Activated T-cell treated with anti-CD3 and anti-CD28 coated beads for 1 hour (primary cell): ENCODE results near the gene NHSL2.
A peak's percentile ranks its signal among the peaks of the same experiment; 100 is the strongest.
"Not testable (repeated sequence)": the region's sequence is repeated elsewhere in the genome, so short reads cannot be mapped to it uniquely, and the experiment has no call there.

ENCODE experiments used
- DNase-seq: peaks from one replicate; pipeline ENCODE4 v3.0.0-alpha.2; 2020; ENCODE audit warnings: low read depth

The NHSL2 gene

GRCh38 chrX:72131317-72132294 is 221.0 kb downstream of the NHSL2 start, which contains the start of gene RTL5:
Gene RTL5 (minus strand): TSS chrX:72131915.
- DNase-seq: peak; percentile 15

DNA sequence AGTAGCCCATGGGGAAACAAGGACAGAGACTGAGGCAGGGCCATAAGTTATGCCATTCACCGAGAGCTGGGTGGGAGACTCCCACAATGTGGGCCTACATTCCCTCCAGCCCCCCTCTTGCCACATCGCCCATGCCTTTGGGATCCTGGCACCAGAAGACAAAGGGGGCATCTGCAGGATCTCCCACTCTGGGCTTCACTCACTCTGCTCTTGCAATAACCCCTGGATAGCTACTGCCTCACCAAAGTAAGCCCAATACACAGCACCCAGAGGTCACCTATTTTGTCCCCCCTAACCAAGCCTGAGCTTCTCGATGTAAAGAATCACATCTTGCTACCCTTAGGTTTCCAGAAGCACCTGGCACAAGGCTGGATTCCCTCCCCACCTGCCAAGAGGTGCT is 221.8 kb downstream of the NHSL2 start:
- no peak for DNase-seq

DNA sequence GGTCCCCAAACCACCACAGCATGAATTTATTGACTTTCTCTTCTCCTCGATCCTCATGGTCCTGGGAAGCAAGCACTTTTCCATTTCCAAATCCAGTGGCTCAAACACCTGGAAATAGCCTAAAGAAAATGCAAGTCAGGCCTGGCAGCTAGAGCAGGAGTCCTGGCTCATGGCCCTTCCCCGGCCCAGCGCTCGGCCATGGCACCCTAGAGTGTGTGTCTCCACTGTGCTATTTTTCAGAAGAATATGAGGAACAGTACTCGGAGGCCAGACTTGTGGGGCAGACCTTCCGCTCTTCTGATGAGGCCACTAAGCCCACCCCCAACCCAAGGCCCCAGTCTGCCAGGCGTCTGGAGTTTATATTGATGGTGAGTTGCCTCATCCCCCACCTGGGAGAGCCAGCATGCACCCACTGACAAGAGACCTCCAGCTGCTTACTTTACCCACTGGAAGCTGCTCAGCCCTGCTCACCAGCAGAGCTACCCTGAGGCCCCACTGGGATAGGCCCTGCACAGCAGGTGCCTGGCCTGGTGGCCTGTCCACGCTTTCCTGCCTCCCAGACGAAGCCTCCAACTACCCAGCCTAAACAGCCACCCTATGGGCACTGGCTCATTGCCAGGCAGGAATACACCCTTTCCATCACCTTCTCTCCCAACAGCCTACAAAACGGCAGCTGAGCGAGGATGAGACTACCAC is 223.4 kb downstream of the NHSL2 start:
- DNase-seq: no peak

- no peak for DNase-seq
These were observed 227.3 kb downstream of the NHSL2 start for GRCh38 chrX:72137846-72138495.

- no peak for DNase-seq
These were observed 228.9 kb downstream of the NHSL2 start for GRCh38 chrX:72139538-72139937.

- DNase-seq: no peak
These were observed 230.8 kb downstream of the NHSL2 start for GRCh38 chrX:72141372-72142004.

DNA sequence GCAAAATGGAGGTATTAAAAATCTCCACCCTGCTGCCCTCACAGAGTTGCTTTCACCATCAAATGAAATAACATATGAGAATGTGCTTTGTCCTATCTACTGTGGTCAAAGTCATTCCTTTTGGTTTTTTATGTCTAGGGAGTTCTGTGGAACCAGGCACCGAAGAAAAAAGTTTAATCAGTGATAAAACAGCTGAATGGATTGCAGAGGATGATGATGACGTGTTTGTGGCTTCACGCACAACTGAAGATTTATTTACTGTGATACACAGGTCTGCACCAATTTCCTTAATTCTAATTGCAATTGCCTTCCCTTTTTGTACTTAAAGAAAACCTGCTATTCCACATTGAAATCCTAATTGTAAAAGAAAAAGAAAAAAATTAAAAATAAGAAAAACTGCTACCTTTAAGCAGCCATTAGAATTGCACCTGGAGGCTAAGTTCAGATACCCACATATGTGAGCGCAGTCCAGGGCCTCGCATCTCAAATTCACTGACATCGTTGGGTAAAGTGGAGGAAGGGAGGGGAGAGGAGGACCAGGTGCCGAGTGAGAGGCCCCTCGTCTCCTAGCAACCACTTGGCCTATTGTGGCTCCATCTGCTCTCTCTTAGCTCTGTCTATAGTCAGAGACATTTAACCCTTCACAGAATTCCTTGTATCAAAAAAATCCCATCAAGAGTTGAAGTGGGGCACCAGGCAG is 231.6 kb downstream of the NHSL2 start:
- no peak for DNase-seq

DNA sequence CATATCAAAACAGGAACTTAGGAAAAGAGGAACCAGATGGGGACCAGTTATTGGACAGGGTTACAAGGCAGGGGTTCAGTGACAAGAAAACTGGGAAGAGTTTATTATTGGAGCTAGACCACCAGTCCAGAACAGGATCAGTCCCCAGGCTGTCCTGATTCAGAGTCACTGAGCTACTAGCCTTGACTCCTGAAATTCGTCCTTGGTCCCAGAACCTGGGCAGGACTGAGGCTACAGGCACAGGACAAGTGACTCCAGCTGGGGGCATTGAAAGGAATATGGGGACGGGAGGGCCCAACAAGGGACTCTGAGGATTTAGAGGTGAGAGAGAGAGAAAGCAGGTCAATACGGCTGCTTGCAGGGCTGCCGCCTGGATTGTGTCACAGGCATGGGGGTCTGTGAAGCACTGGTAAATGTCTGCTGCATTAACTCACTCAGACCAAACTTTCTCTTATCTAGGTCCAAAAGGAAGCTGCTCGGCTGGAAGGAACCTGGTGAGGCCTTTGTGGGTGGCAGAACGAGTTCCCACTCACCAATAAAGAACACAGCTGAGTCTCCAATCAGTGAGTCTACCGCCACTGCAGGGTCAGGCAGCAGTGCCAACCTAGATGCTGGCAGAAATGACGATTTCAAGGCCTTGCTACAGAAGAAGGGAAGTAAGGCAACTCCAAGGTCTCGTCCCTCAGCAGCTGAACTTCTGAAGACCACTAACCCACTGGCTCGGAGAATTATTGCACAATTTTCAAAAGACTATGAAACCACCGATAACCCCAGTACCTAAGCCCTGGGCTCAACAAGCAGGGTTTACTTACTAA is 232.4 kb downstream of the NHSL2 start:
- DNase-seq: no peak

DNA sequence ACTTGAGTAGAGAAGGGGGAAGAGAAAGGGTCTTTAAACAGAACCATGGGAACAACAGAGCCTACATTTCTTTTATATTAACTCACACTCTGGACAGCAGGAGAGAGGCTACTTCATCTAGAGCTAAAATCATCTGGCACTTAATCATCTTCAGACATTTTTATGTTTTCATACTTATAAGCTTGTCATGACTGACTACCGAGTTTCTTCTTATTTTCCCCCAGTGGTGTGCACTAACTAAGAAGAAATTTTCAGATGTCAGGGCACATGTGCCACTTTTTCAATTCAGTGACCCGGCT is 232.9 kb downstream of the NHSL2 start:
- no peak for DNase-seq

- no peak for DNase-seq
These were observed 234.5 kb downstream of the NHSL2 start for GRCh38 chrX:72145181-72145580.

- no peak for DNase-seq
These were observed 235.9 kb downstream of the NHSL2 start for GRCh38 chrX:72146527-72146926.

DNA sequence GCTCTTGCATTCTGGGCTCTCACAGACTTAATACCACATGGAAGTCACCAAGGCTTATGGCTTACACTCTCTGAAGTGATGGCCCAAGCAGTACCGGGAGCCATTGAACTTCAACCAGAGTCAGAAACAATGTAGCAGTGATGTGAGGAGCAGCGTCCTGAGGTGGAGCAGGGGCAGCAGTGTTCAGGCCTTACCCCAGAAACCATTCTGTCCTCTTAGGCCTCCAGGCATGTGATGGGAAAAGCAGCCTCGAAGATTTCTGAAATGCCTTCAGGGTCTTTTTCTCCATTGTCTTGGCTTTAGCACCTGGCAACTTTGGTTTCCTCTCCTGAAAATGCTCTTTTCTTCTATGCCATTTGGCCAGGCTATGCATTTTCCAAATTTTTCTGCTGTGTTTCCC is 248.1 kb downstream of the NHSL2 start:
- DNase-seq: no peak

DNA sequence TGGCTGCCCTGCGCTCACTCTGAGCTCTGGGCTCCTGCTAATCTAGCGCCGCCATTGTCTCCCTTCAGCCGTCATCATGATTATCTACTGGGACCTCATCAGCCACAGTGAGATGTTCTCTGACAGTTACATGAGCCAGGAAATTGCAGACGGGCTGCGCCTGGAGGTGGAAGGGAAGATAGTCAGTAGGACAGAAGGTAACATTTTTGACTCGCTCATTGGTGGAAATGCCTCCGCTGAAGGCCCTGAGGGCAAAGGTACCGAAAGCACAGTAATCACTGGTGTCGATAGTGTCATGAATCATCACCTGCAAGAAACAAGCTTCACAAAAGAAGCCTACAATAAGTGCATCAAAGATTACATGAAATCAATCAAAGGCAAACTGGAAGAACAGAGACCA is 249.1 kb downstream of the NHSL2 start:
- DNase-seq: no peak

DNA sequence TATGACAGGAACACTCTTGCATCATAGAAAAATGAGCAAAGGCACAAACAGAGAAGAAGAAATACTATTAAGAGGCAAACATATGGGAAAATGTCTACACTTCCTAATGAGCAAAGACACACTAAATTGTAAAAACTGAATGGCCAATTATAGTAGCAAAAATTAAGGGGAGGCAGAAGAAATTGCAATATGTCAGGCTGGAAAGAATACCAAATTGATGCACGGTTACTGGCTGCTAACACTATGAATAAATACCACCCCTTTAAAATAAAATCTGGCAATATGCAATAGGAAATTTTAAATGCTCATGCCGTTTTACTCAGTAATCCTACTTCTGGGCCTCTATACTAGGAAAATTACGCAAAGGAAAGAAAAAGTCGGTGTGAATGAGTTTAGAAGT is 254.9 kb downstream of the NHSL2 start:
- DNase-seq: no peak

DNA sequence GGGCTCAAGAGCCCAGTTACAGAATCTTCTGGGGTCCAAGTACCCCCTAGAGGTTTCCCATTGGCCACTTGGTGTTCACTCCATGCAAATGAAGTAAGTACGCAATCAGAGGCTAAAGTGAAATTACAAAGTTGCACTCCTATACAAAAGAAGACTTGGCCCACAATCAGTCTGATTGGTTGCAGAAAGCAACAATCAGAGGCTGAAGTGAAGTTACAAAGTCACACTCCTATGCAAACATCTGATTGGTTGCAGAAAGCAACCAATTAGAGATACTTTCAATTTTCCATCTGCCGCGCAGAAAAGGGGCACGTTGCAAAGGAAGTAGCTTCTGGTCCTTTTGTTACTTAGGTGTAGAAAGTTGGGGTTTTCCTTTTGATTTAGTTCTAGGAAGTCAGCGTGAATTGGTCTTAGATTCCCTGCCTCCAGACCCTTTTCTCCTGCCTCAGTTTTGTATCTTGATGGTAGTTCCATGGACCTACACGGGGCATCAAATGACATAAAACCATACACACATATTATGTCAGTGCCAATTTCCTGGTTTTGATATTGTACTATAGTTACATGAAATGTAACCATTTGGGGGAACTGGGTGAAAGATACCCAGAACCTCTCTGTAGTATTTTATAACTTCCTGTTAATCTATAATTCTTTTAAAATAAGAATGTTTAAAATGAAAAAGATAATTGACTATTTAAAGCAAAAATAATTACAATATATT is 258.5 kb downstream of the NHSL2 start:
- no peak for DNase-seq

DNA sequence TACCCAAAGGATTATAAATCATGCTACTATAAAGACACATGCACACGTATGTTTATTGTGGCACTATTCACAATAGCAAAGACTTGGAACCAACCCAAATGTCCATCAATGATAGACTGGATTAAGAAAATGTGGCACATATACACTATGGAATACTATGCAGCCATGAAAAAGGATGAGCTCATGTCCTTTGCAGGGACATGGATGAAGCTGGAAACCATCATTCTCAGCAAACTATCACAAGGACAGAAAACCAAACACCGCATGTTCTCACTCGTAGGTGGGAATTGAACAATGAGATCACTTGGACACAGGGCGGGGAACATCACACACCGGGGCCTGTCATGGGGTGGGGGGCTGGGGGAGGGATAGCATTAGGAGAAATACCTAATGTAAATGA is 265.6 kb downstream of the NHSL2 start:
- not testable (repeated sequence) for DNase-seq

GRCh38 chrX:72176981-72177380 is 266.3 kb downstream of the NHSL2 start:
- DNase-seq: no peak

GRCh38 chrX:72180539-72180938 is 269.9 kb downstream of the NHSL2 start:
- no peak for DNase-seq

DNA sequence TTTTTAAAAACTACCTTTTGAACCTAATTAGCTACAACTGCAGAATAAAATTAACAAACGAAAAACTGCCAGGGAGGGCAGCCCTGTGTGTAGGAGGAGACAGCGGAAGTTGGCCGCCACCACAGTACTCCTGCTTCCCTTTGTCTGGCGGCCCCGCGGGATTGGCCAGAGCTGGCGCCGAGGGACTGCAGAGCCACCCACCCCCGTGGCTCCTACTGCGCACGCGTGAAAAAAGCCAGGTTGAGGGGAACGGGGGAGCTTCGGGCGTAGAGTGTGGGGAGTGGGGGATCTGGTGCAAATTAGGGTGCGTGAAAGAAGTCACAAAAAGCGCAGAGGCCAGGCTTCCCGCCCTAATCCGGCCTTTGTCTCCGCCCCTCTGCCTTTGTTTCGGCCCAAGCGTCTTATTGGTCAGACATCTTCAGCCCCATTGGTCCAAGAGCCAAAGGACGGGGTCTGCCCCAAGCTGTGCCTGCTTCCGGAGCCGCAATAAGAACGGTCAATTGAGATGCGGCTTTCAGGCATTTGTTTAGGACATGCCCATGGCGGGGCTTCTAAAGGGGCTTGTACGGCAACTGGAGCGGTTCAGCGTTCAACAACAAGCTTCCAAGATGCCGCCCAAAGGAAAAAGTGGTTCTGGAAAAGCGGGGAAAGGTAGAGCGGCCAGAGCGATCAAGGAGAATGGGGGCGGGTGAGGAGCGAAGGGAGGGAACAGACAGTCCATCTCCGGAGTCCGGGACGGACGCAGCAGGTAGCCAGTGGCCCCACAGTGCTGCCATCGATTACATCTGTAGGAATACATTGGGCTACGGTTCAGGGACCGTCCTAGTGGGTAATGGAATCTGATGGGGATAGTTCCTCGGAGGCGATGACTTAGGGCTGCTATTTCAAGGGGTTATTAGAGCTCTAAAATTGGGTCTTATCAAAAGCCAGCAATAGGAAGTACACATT is 270.8 kb downstream of the NHSL2 start, which contains the start of gene PIN4:
Gene PIN4, plus strand, starts transcription at position 580 of the 948 bp plus-strand sequence. Its CDS starts 29 bp downstream, at position 609.
- DNase-seq: peak; percentile 62
